CD4-positive, alpha-beta T cell treated with Interleukin-4 for 1 hour (primary cell): Measurements from ENCODE around the gene WDR33.

Experiments
- DNase-seq, 2 donors: peaks; one replicate each; pipeline ENCODE4 v3.0.0-alpha.2; 2020 to 2022

WDR33 gene

DNA sequence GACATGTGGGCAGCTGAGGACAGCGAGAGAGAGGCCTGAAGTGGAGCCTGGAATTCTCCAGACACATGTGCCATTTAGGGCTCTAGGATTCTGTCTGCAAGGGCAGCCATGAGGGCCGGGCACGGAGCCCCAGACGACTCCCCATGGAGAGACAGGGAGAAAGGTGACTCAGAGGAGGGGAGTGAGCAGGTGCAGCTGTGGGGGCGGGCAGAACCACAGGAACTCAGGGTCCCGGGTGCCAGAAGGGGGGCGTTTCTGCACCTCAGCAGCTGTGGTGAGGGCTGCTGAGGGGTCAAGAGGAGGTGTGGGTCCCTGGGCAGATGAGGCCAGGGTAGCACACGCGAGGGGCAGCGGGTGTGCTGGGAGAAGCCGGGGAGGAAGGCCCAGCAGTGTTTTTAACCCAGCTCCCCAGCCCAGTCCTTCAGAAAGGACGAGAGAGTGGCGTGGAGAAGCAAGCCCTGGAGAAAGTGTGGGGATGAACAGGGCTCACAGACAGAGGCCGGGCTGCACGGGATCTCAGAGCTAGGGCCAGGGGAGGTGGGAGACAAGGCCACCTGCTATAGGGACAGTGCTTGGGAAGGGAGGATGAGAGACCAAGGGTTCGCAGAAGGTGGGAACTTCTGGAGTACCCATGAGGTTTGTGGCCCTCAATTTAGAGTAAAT, 157.4 kb downstream of the WDR33 start:
- no peak for DNase-seq

GRCh38 chr2:127652786-127653357, 158.1 kb downstream of the WDR33 start:
- no peak for DNase-seq

DNA sequence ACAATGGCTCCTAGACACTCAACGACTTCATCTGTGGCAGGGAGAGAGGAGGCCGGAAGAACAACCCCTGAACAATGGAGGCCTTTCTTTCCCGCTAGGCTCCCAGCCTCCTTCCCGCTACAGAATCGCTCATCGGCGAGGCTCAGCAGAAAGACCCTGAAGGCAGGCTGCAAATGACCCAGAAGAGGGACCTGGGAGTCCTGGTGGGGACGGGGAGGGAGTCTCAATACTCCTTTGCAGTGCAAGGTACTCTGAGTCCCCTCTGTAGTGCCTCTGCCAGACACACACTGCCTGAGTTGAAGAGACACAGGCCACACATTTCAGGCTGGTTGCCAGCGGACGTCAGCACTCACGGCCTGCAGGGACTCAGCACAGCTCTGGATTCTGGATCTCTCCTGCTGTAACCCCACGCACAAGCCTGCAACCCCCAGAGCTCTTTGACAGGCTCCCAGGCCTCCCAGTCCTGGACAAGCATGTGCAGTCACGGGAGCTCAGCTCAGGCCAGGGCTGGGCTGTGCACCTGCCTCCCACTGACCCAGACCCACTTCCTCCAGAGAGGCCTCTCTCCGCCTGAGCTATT, 158.9 kb downstream of the WDR33 start:
- no peak for DNase-seq

DNA sequence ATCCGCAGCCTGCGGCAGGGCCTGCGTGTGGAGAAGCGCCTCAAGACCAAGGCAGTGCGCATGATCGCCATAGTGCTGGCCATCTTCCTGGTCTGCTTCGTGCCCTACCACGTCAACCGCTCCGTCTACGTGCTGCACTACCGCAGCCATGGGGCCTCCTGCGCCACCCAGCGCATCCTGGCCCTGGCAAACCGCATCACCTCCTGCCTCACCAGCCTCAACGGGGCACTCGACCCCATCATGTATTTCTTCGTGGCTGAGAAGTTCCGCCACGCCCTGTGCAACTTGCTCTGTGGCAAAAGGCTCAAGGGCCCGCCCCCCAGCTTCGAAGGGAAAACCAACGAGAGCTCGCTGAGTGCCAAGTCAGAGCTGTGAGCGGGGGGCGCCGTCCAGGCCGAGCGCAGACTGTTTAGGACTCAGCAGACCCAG, 159.6 kb downstream of the WDR33 start:
- DNase-seq: no peak
